DOHH2 (cell line): Measurements from ENCODE around the gene SH3TC2.

ENCODE experiments used
- H3F3A ChIP-seq: fragments of 200-600 bp; sonication (generic), shearing (Covaris generic); 2 replicates; pipeline ENCODE4 v1.6.0; 2016; ENCODE audit warnings: antibody characterized with exemption, mild to moderate bottlenecking; ENCODE audit not compliant: control insufficient read depth, insufficient read depth
- H3K27ac ChIP-seq: fragments of 200-600 bp; sonication (generic); 2 replicates; pipeline ENCODE4 v1.5.1; 2014; ENCODE audit warnings: low read depth, mild to moderate bottlenecking, low read length, moderate library complexity
- H3K27me3 ChIP-seq: fragments of 200-600 bp; sonication (generic); 2 replicates; pipeline ENCODE4 v1.6.1; 2014; ENCODE audit warnings: mild to moderate bottlenecking, low read length, mixed read lengths; ENCODE audit not compliant: control insufficient read depth
- H3K36me3 ChIP-seq: fragments of 200-600 bp; sonication (generic); 2 replicates; pipeline ENCODE4 v1.6.1; 2014; ENCODE audit warnings: mild to moderate bottlenecking, low read length, moderate library complexity, mixed read lengths; ENCODE audit not compliant: control insufficient read depth
- H3K4me1 ChIP-seq: fragments of 200-600 bp; sonication (generic); 2 replicates; pipeline ENCODE4 v1.6.1; 2014; ENCODE audit warnings: mild to moderate bottlenecking, low read length, mixed read lengths; ENCODE audit not compliant: control insufficient read depth
- H3K4me2 ChIP-seq: fragments of 200-600 bp; sonication (generic); 2 replicates; pipeline ENCODE4 v1.6.0; 2014; ENCODE audit warnings: mild to moderate bottlenecking, low read length, moderate library complexity
- H3K4me3 ChIP-seq: fragments of 200-600 bp; sonication (generic); 2 replicates; pipeline ENCODE4 v1.5.1; 2014; ENCODE audit warnings: mild to moderate bottlenecking, low read length, mixed read lengths
- H3K79me2 ChIP-seq: fragments of 200-600 bp; sonication (generic); 2 replicates; pipeline ENCODE4 v1.6.1; 2014; ENCODE audit warnings: mild to moderate bottlenecking, low read length, mixed read lengths; ENCODE audit not compliant: control insufficient read depth
- H3K9me2 ChIP-seq: fragments of 200-600 bp; sonication (generic); replicated peaks from 2 replicates; pipeline ENCODE4 v1.6.1; 2014; ENCODE audit warnings: mild to moderate bottlenecking, low read length, mixed read lengths; ENCODE audit not compliant: control insufficient read depth
- H3K9me3 ChIP-seq: fragments of 200-600 bp; sonication (generic); 2 replicates; pipeline ENCODE4 v1.6.1; 2014; ENCODE audit warnings: antibody characterized with exemption, low read length, mixed read lengths; ENCODE audit not compliant: control insufficient read depth, insufficient read depth
- H4K20me1 ChIP-seq: fragments of 200-600 bp; sonication (generic); 2 replicates; pipeline ENCODE4 v1.6.0; 2014; ENCODE audit warnings: low read depth, mild to moderate bottlenecking, antibody characterized with exemption, low read length, moderate library complexity; ENCODE audit not compliant: control insufficient read depth, insufficient read depth
- CTCF ChIP-seq: fragments of 200-600 bp; sonication (generic); IDR thresholded peaks from one replicate; pipeline ENCODE4 v1.5.1; 2014; ENCODE audit warnings: antibody characterized with exemption, mild to moderate bottlenecking, low read depth, low read length; ENCODE audit not compliant: poor library complexity, severe bottlenecking
- EZH2phosphoT487 ChIP-seq: fragments of 200-600 bp; sonication (generic); IDR thresholded peaks from 2 replicates; pipeline ENCODE4 v1.6.1; 2017; ENCODE audit warnings: borderline replicate concordance, mild to moderate bottlenecking, antibody characterized with exemption, low read length, moderate library complexity, mixed read lengths

SH3TC2 gene

GRCh38 chr5:149073213-149073612 is 10.4 kb upstream of the SH3TC2 start:
- Histone ChIP-seq H3K9me3 (no peaks in the 10 kb centered on the region), H3K27ac (no peak overlapping the region), H3K9me2 (no peaks in the 10 kb centered on the region), H3K4me1 (no peaks in the 10 kb centered on the region), H3K36me3 (no peaks in the 10 kb centered on the region), H3K27me3 (no peaks in the 10 kb centered on the region), H3K4me3 (no peak overlapping the region), H4K20me1 (no peaks in the 10 kb centered on the region; the same call in 1 of the 2 replicates), H3F3A (no peaks in the 10 kb centered on the region), H3K4me2 (no peak overlapping the region), H3K79me2 (no peaks in the 10 kb centered on the region)
- no peak for TF ChIP-seq CTCF
- TF ChIP-seq EZH2phosphoT487: no peak

- no peaks in the 10 kb centered on the region for H3K4me1 ChIP-seq
Measured at GRCh38 chr5:149072791-149073190, 9.9 kb upstream of the SH3TC2 start.

GRCh38 chr5:149072376-149072775 is 9.5 kb upstream of the SH3TC2 start:
- Histone ChIP-seq H3K9me2 (no peaks in the 10 kb centered on the region), H3K9me3 (no peaks in the 10 kb centered on the region), H3K36me3 (no peaks in the 10 kb centered on the region), H3K79me2 (no peaks in the 10 kb centered on the region), H3K4me2 (no peak overlapping the region), H4K20me1 (no peaks in the 10 kb centered on the region; the same call in 1 of the 2 replicates), H3K4me3 (no peak overlapping the region), H3F3A (no peaks in the 10 kb centered on the region), H3K27me3 (no peaks in the 10 kb centered on the region), H3K27ac (no peak overlapping the region), H3K4me1 (no peaks in the 10 kb centered on the region)
- TF ChIP-seq CTCF (no peak), EZH2phosphoT487 (no peak)

More at GRCh38 chr5:149072791-149073190, 9.9 kb upstream of the SH3TC2 start:
- Histone ChIP-seq H3K9me2 (no peaks in the 10 kb centered on the region), H3F3A (no peaks in the 10 kb centered on the region), H3K4me3 (no peak overlapping the region), H4K20me1 (no peaks in the 10 kb centered on the region; the same call in 1 of the 2 replicates), H3K27me3 (no peaks in the 10 kb centered on the region), H3K36me3 (no peaks in the 10 kb centered on the region), H3K27ac (no peak overlapping the region), H3K4me2 (no peak overlapping the region), H3K79me2 (no peaks in the 10 kb centered on the region), H3K9me3 (no peaks in the 10 kb centered on the region)
- TF ChIP-seq CTCF: no peak
- TF ChIP-seq EZH2phosphoT487: no peak
